H9 (cell line): ENCODE data around the gene RBM33. TPM values are rescaled to one million over a fixed set of nuclear protein-coding genes. Genes with fewer than 3 reads are reported as not detected.

Source experiments
- DNase-seq: peaks from one replicate; pipeline ENCODE4 v3.0.0-alpha.2; 2017
- H2AFZ ChIP-seq: one replicate; pipeline ENCODE4 v1.6.1; 2013; ENCODE audit warnings: mild to moderate bottlenecking, low read length, control low read depth, moderate library complexity
- H2AK5ac ChIP-seq: 2 replicates; pipeline ENCODE4 v1.6.1; 2013; ENCODE audit warnings: low read length, control low read depth, mixed read lengths; ENCODE audit not compliant: insufficient read length
- H2BK120ac ChIP-seq: one replicate; pipeline ENCODE4 v1.6.1; 2013; ENCODE audit warnings: low read depth, mild to moderate bottlenecking, low read length, control low read depth, inconsistent platforms; ENCODE audit not compliant: poor library complexity, severe bottlenecking
- H2BK12ac ChIP-seq: 2 replicates; pipeline ENCODE4 v1.6.1; 2013; ENCODE audit warnings: low read length, control low read depth, mixed read lengths, low read depth; ENCODE audit not compliant: insufficient read length
- H2BK15ac ChIP-seq: 2 replicates; pipeline ENCODE4 v1.6.1; 2013; ENCODE audit warnings: low read depth, low read length, control low read depth
- H2BK20ac ChIP-seq: one replicate; pipeline ENCODE4 v1.6.1; 2013; ENCODE audit warnings: low read depth, mild to moderate bottlenecking, low read length, control low read depth, inconsistent platforms; ENCODE audit not compliant: poor library complexity, severe bottlenecking
- H2BK5ac ChIP-seq: 2 replicates; pipeline ENCODE4 v1.6.1; 2013; ENCODE audit warnings: low read length, control low read depth, mixed read lengths; ENCODE audit not compliant: insufficient read length
- H3K14ac ChIP-seq: 2 replicates; pipeline ENCODE4 v1.6.1; 2013; ENCODE audit warnings: low read length, control low read depth; ENCODE audit not compliant: insufficient read depth
- H3K18ac ChIP-seq: 2 replicates; pipeline ENCODE4 v1.6.1; 2013; ENCODE audit warnings: low read depth, mild to moderate bottlenecking, mixed read lengths, low read length, control low read depth; ENCODE audit not compliant: insufficient read length
- H3K23ac ChIP-seq: 2 replicates; pipeline ENCODE4 v1.6.1; 2013; ENCODE audit warnings: low read length, control low read depth, mixed read lengths, low read depth; ENCODE audit not compliant: insufficient read length
- H3K23me2 ChIP-seq: 2 replicates; pipeline ENCODE4 v1.6.1; 2013; ENCODE audit warnings: low read depth, mild to moderate bottlenecking, mixed read lengths, low read length, control low read depth; ENCODE audit not compliant: insufficient read length, poor library complexity, severe bottlenecking
- H3K27ac ChIP-seq: 2 replicates; pipeline ENCODE4 v1.5.1; 2013; ENCODE audit warnings: low read length, control low read depth, mixed read lengths, low read depth; ENCODE audit not compliant: insufficient read length
- H3K27me3 ChIP-seq: 2 replicates; pipeline ENCODE4 v1.6.1; 2013; ENCODE audit warnings: low read length, control low read depth, inconsistent platforms; ENCODE audit not compliant: insufficient read depth
- H3K4ac ChIP-seq: 2 replicates; pipeline ENCODE4 v1.6.1; 2013; ENCODE audit warnings: low read depth, mild to moderate bottlenecking, control low read depth, inconsistent platforms, low read length, moderate library complexity
- H3K4me1 ChIP-seq: 2 replicates; pipeline ENCODE4 v1.6.1; 2013; ENCODE audit warnings: low read length, control low read depth, inconsistent platforms; ENCODE audit not compliant: insufficient read depth
- H3K4me2 ChIP-seq: 2 replicates; pipeline ENCODE4 v1.6.1; 2013; ENCODE audit warnings: low read length, control low read depth, mixed read lengths; ENCODE audit not compliant: insufficient read length, insufficient read depth
- H3K56ac ChIP-seq: 2 replicates; pipeline ENCODE4 v1.6.1; 2013; ENCODE audit warnings: low read depth, mild to moderate bottlenecking, mixed read lengths, low read length, control low read depth; ENCODE audit not compliant: insufficient read length
- H3K79me1 ChIP-seq: 2 replicates; pipeline ENCODE4 v1.6.1; 2013; ENCODE audit warnings: low read depth, mild to moderate bottlenecking, moderate library complexity, low read length, control low read depth, inconsistent platforms; ENCODE audit not compliant: insufficient read depth, poor library complexity, severe bottlenecking
- H3K79me2 ChIP-seq: 2 replicates; pipeline ENCODE4 v1.6.1; 2013; ENCODE audit warnings: low read length, control low read depth, inconsistent platforms; ENCODE audit not compliant: insufficient read depth
- H3K9ac ChIP-seq: 2 replicates; pipeline ENCODE4 v1.6.1; 2013; ENCODE audit warnings: low read length, control low read depth, mixed read lengths; ENCODE audit not compliant: insufficient read length; ENCODE audit errors: extremely low read depth
- H3K9me3 ChIP-seq: one replicate; pipeline ENCODE4 v1.6.1; 2013; ENCODE audit warnings: low read depth, low read length, inconsistent platforms; ENCODE audit not compliant: control insufficient read depth
- H3T11ph ChIP-seq: one replicate; pipeline ENCODE4 v1.6.1; 2013; ENCODE audit warnings: mild to moderate bottlenecking, low read length, control low read depth, inconsistent platforms
- H4K20me1 ChIP-seq: one replicate; pipeline ENCODE4 v1.6.1; 2013; ENCODE audit not compliant: control insufficient read depth, insufficient read length, insufficient read depth
- H4K5ac ChIP-seq: 2 replicates; pipeline ENCODE4 v1.6.1; 2013; ENCODE audit warnings: low read depth, mild to moderate bottlenecking, mixed read lengths, low read length, control low read depth; ENCODE audit not compliant: insufficient read length
- H4K8ac ChIP-seq: replicated peaks from 2 replicates; pipeline ENCODE4 v1.6.1; 2013; ENCODE audit warnings: low read length, control low read depth, mixed read lengths, low read depth; ENCODE audit not compliant: insufficient read length
- H4K91ac ChIP-seq: 2 replicates; pipeline ENCODE4 v1.6.1; 2013; ENCODE audit warnings: low read depth, mild to moderate bottlenecking, moderate library complexity, mixed read lengths, low read length, control low read depth; ENCODE audit not compliant: insufficient read length
- H3K27ac Mint-ChIP-seq, 3 experiments: 2 replicates in 2 of 3; 3 replicates in 1 of 3; pipeline ENCODE4 v1.8.0; 2020 to 2021; ENCODE audit warnings: mixed read lengths in 3 of 3, mild to moderate bottlenecking in 1 of 3, moderate library complexity in 1 of 3
- H3K27me3 Mint-ChIP-seq: 2 replicates; pipeline ENCODE4 v1.8.0; 2021; ENCODE audit warnings: low read depth, mild to moderate bottlenecking, moderate library complexity, mixed read lengths
- H3K36me3 Mint-ChIP-seq, 3 experiments: 2 replicates in 2 of 3; 3 replicates in 1 of 3; pipeline ENCODE4 v1.8.0; 2020 to 2021; ENCODE audit warnings: low read depth in 3 of 3, mixed read lengths in 3 of 3; ENCODE audit not compliant: insufficient read depth in 1 of 3
- H3K4me1 Mint-ChIP-seq, 2 experiments: 2 replicates each; pipeline ENCODE4 v1.8.0; 2020; ENCODE audit warnings: mixed read lengths in 2 of 2
- H3K4me3 Mint-ChIP-seq, 2 experiments: 2 replicates in 1 of 2; 3 replicates in 1 of 2; pipeline ENCODE4 v1.8.0; 2020 to 2021; ENCODE audit warnings: mild to moderate bottlenecking in 2 of 2, mixed read lengths in 2 of 2, moderate library complexity in 1 of 2
- H3K9me3 Mint-ChIP-seq, 2 experiments: 2 replicates in 1 of 2; 3 replicates in 1 of 2; pipeline ENCODE4 v1.8.0; 2020; ENCODE audit warnings: mild to moderate bottlenecking in 2 of 2, mixed read lengths in 2 of 2, moderate library complexity in 1 of 2
- CTCF ChIP-seq: fragments of 200-600 bp; sonication (generic); conservative IDR thresholded peaks from 3 replicates; pipeline ENCODE4 v1.8.0; 2021; ENCODE audit warnings: antibody characterized with exemption, mild to moderate bottlenecking
- WGBS: extraction: QIAGEN DNeasy Blood & Tissue Kit; methylation state at CpG from one replicate; pipeline ENCODE4 v1.1.7; 2013; ENCODE audit warnings: missing lambda C conversion rate, low lambda C conversion rate, mixed read lengths; ENCODE audit not compliant: insufficient read length; ENCODE audit errors: extremely low coverage; 5-methylcytosine and 5-hydroxymethylcytosine counted together
- total RNA-seq: library from RNA; stranded (reverse); gene quantifications from 2 replicates; pipeline ENCODE4 v1.2.1, GENCODE V29; 2021

RBM33 gene
- total RNA-seq, 1 experiment from 2014 or later, result 71.3 TPM

- no peak overlapping the region for H3K4ac ChIP-seq
- H4K5ac ChIP-seq, result no peak overlapping the region
- peaks cover 22 to 24% of the 10 kb centered on the region in 2 experiments for H3K4me1 Mint-ChIP-seq
- no peak overlapping the region for H3K4me3 Mint-ChIP-seq
- peaks cover 21 to 76% (median 46%) of the 10 kb centered on the region in 3 experiments; a peak in 6 of 7 replicates for H3K36me3 Mint-ChIP-seq
- H2BK12ac ChIP-seq, result no peak overlapping the region
- no peak for DNase-seq
- no peaks in the 10 kb centered on the region for H4K20me1 ChIP-seq
- no peak overlapping the region for H4K8ac ChIP-seq
- H3T11ph ChIP-seq, result no peak overlapping the region
- no peak for TF ChIP-seq CTCF
- WGBS, result no CpG with 5 or more reads among the region's 6 CpGs
- no peaks in the 10 kb centered on the region for H3K79me1 ChIP-seq
- H3K9me3 Mint-ChIP-seq, result no peaks in the 10 kb centered on the region
- no peak overlapping the region for H3K4me2 ChIP-seq
- peaks cover 1% of the 10 kb centered on the region; the same call in 1 of the 2 replicates for H3K27me3 Mint-ChIP-seq
- no peaks in the 10 kb centered on the region for H3K27me3 ChIP-seq
- H3K23ac ChIP-seq, result no peak overlapping the region
- no peak overlapping the region for H2BK15ac ChIP-seq
- H3K14ac ChIP-seq, result no peak overlapping the region
- no peaks in the 10 kb centered on the region for H3K79me2 ChIP-seq
- no peaks in the 10 kb centered on the region for H3K23me2 ChIP-seq
- no peak overlapping the region for H2BK5ac ChIP-seq
- H3K18ac ChIP-seq, result no peak overlapping the region
- H2AFZ ChIP-seq, result no peak overlapping the region
- no peak overlapping the region for H4K91ac ChIP-seq
- no peak overlapping the region for H3K27ac ChIP-seq
- no peak overlapping the region for H3K56ac ChIP-seq
- no peak overlapping the region for H2BK20ac ChIP-seq
- no peak overlapping the region for H2AK5ac ChIP-seq
- no peaks in the 10 kb centered on the region for H3K9me3 ChIP-seq
- H3K27ac Mint-ChIP-seq, result peak overlapping the region; percentile 4 to 55 (median 9); a peak in 4 of 7 replicates
- H3K4me1 ChIP-seq, result no peaks in the 10 kb centered on the region
- H3K9ac ChIP-seq, result no peak overlapping the region
- no peak overlapping the region for H2BK120ac ChIP-seq
These were observed 133.9 kb downstream of the RBM33 start for GRCh38 chr7:155778349-155778748.
